ENCODE data around the gene STON2.

- no peak for TF ChIP-seq POLR2A (IDR thresholded peaks at IDR 0.05; ENCODE audit: low read depth, low read length)
- no peak for TF ChIP-seq POLR2AphosphoS5 (IDR thresholded peaks at IDR 0.05; ENCODE audit: low read depth, low read length)
Measured at GRCh38 chr14:81344481-81345160, 55.5 kb downstream of the STON2 start.

Data from GM12892 (cell line).